ENCODE results near the gene ALB.

DNA sequence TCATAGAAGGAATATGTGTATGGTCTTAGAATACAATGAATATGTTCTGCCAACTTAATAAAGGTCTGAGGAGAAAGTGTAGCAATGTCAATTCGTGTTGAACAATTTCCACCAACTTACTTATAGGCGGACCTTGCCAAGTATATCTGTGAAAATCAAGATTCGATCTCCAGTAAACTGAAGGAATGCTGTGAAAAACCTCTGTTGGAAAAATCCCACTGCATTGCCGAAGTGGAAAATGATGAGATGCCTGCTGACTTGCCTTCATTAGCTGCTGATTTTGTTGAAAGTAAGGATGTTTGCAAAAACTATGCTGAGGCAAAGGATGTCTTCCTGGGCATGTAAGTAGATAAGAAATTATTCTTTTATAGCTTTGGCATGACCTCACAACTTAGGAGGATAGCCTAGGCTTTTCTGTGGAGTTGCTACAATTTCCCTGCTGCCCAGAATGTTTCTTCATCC lies 9.2 kb downstream of the ALB start:
- TF ChIP-seq, protein P1, sequence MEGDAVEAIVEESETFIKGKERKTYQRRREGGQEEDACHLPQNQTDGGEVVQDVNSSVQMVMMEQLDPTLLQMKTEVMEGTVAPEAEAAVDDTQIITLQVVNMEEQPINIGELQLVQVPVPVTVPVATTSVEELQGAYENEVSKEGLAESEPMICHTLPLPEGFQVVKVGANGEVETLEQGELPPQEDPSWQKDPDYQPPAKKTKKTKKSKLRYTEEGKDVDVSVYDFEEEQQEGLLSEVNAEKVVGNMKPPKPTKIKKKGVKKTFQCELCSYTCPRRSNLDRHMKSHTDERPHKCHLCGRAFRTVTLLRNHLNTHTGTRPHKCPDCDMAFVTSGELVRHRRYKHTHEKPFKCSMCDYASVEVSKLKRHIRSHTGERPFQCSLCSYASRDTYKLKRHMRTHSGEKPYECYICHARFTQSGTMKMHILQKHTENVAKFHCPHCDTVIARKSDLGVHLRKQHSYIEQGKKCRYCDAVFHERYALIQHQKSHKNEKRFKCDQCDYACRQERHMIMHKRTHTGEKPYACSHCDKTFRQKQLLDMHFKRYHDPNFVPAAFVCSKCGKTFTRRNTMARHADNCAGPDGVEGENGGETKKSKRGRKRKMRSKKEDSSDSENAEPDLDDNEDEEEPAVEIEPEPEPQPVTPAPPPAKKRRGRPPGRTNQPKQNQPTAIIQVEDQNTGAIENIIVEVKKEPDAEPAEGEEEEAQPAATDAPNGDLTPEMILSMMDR (IDR thresholded peaks at IDR 0.05): no peak
- TF ChIP-seq POLR2A (IDR thresholded peaks at IDR 0.05): no peak

Data from esophagus squamous epithelium (tissue), 4 donors.